M059J (cell line): ENCODE results near the gene ASCC1. TPM values are rescaled to one million over a fixed set of nuclear protein-coding genes. Genes with fewer than 3 reads are reported as not detected.
A peak's percentile ranks its signal among the peaks of the same experiment; 100 is the strongest.
"Not testable (repeated sequence)": the region's sequence is repeated elsewhere in the genome, so short reads cannot be mapped to it uniquely, and the experiment has no call there.

Experiments
- DNase-seq: peaks from one replicate; pipeline ENCODE4 v3.0.0-alpha.2; 2012; ENCODE audit warnings: low read depth
- total RNA-seq: library from RNA; depleted of rRNA; stranded (reverse); fragments of >200 nt; shearing (Covaris generic); gene quantifications from 2 replicates; pipeline ENCODE4 v1.2.3, GENCODE V29; 2014

The ASCC1 gene
- total RNA-seq, 1 experiment from 2014 or later: 37.1 TPM

DNA sequence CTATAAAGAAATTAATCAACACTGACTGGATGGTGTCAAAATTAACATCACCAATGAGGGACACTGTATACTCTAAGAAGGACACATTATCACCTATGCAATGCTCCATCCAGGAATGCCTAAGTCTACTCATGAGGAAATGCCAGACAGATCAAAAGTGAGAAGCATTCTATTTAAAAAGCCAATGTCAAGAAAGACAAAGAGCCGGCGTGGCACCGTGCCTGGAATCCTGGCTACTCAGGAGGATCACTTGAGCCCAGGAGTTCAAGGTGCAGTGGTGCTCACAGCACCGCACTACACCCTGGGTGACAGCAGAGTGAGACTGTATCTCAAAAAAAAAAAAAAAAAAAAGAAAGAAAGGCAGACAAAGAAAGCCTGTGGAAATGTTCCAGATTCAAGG, 45.8 kb downstream of the ASCC1 start:
- DNase-seq: peak; percentile 85

DNA sequence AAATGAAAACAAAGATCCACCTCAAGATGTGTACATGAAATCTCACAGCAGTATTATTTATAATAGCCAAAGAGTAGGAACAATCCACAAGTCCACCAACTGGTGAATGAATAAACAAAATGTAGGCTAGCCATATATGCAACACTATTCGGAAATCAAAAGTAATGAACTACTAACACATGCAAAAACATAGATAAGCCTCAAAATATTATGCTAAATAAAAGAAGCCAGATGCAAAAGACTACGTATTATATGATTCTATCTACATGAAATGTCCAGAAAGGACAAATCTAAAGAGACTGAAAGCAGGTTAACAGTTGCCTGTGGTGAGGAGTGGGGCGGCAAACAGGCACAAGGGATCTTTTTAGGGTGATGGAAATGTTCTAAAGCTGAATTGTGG, 49.0 kb downstream of the ASCC1 start:
- DNase-seq: no peak

DNA sequence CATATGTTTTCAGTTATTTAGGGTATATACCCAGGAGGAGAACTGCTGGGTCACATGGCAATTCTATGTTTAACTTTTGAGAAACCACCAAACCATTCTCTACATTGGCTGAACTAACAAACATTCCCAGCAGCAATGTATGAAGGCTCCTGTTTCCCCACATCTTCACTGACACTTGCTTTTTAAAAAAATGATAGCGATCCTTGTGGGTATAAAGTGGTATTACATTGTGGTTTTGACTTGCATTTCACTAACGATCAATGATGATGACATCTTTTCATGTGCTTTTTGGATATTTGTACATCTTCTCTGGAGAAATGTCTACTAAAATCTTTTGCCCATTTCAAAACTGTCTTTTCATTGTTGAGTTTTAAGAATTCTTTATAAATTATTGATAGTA, 51.5 kb downstream of the ASCC1 start:
- peak; percentile 15 for DNase-seq

DNA sequence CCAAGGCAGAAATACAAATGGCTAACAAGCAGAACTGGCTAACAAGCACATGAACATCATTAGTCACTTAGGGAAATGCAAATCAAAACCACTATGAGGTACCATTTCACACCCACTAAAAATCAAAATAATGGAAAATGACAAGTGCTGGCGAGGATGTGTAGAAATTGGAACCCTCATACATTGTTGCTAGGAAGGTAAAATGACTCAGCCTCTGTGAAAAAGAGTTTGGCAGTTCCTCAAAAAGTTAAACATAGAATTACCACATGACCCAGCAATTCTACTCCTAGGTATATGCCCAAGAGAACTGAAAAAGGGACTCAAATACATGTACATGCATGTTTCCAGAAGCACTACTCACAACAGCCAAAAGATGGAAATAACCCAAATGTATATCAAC, 53.1 kb downstream of the ASCC1 start:
- peak; percentile 90 for DNase-seq

DNA sequence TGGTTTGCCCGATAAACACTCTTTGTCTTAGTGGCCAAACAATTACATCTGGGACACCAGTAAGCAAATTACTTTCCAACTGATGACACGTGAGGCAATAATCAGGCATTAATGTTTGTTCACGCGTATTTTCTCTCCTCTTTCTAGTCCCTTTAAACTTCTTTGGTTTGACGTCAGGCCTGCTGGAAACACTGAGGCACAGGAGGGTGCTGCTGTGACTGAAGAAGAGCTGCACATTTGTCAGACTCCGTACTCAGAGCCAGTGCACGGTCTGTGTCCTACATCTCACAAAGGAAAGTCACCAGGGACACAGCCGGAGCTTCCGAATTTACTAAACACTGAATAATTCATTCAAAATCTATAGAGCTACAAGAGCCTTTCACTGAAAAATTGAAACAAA, 57.9 kb downstream of the ASCC1 start:
- no peak for DNase-seq

DNA sequence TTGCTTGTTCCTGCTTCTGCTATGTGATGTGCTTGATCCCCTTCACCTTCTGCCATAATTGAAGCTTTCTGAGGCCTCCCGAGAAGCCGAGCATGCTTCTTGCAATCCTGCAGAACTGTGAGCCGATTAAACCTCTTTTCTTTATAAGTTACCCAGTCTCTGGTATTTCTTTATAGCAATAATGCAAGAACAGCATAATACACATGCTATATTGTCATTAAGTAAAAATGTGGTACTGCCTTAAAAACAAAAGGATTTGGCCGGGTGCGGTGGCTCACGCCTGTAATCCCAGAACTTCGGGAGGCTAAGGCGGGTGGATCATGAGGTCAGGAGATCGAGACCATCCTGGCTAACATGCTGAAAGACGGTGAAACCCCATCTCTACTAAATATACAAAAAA, 59.9 kb downstream of the ASCC1 start:
- DNase-seq: no peak

DNA sequence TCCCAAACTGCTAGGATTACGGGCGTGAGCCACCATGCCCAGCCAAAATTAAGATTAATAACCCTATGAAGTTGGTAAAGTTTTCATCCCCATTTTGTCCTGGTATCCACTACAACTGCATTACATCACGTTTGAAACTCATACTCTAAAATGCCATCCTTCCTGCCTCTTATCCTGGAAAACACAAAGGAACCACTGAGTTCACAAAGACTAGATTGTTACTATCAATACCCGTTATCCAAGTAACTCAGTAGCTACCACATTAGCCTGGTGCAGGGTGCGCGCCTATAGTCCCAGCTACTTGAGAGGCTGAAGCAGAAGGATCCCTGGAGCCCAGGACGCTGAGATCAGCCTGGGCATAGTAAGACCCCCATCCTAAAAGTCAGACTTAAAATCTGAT, 63.8 kb downstream of the ASCC1 start:
- DNase-seq: no peak

DNA sequence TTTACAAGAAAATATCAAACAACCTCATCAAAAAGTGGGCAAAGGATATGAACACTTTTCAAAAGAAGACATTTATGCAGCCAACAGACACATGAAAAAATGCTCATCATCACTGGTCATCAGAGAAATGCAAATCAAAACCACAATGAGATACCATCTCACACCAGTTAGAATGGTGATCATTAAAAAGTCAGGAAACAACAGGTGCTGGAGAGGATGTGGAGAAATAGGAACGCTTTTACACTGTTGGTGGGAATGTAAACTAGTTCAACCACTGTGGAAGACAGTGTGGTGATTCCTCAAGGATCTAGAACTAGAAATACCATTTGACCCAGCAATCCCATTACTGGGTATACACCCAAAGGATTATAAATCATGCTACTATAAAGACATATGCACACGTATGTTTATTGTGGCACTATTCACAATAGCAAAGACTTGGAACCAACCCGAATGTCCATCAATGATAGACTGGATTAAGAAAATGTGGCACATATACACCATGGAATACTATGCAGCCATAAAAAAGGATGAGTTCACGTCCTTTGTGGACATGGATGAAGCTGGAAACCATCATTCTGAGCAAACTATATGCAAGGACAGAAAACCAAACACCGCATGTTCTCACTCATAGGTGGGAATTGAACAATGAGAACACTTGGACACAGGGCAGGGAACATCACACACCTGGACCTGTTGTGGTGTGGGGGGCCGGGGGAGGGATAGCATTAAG, 65.2 kb downstream of the ASCC1 start:
- not testable (repeated sequence) for DNase-seq

DNA sequence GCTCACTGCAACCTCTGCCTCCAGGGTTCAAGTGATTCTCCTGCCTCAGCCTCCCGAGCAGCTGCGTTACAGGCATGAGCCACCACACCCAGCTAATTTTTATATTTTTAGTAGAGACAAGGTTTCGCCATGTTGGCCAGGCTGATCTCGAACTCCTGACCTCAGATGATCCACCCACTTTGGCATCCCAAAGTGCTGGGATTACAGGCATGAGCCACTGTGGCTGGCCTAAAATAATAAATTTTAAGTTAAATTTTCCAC, 68.8 kb downstream of the ASCC1 start:
- not testable (repeated sequence) for DNase-seq

DNA sequence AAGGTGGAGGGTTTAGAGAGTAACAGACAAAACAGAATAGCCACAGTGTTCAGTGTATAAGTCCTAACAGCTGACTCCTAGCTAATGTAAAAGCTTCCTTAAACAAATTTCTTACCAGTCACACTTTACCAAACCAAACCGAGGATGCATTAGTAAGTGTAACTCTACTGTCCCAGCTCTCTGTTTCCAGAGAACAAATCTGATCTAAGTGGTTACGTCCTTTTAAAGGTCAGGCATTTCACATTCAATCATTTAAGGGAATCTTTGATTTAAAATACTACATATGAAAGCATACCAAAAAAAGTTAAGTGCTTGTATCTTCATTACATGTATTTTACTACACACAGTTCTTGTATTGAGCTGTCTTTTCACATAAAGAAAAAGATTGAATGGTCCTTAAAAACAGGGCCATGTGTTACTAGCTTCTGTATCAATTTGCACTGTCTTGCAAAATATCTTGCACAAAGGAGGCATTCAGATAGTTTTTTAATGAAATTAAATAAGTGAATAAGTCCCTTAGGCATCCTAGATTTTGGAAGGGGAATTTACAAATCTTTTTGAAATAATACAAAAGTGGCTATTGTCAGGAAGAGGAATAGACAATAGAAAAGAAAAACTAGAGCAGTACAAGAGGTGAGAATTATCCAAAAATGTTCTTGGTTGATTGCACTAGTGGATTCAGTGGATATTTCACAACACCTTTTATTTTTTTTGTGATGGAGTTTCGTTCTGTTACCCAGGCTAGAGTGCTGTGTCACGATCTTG, 69.3 kb downstream of the ASCC1 start:
- DNase-seq: no peak

DNA sequence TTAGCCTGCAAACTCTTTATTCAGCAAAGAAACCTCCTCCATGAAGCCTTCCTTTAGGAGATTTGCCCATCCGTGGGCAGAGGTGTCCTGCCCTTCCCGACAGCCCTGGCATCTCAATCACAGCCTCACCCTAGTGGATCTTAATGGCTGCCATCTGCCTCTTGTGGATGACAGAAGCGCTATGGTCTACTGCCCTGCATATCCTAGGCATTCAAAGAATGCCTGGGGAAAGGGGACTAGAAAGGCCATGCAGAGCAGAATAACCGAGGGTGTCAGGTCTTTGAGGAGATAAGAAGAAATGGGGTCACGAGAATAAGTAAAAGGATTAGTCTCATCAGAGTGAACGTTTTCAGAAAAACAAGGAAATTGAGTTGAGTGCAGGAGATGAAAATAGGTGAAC, 70.0 kb downstream of the ASCC1 start:
- no peak for DNase-seq

DNA sequence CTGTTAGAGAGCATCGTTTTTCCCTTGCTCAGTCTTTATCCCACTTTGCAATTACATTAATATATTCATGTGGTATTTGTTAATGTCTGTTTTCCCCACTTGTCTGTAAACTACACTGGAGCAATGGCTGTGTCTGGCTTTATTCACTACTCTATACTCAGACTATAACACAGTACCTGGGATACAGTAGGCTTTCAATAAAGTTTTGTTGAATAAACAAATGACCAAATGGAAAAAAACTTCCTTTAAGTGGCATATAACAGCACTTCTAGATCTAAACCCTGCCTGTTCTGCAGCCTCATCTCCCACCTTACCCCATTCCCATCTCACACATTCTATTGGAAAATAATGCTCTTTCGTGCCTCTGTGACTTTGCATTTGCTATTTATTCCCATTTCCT, 70.4 kb downstream of the ASCC1 start:
- DNase-seq: no peak

DNA sequence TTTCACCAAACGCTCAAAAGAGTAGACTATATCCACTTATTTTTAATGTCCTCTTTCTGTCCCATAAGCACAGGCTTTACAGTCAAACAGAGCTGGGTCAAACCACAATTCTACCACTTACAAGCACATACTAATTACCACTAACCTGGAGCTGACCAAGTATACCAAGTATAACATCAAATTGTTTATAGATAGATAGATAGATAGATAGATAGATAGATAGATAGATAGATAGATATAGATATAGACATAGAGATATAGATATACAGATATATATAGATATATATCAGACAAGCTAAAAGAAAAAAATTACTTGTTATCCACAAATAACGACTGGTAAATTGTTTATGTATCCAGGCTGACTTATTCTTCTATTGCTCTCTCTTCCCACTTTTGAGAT, 75.2 kb downstream of the ASCC1 start:
- DNase-seq: no peak

DNA sequence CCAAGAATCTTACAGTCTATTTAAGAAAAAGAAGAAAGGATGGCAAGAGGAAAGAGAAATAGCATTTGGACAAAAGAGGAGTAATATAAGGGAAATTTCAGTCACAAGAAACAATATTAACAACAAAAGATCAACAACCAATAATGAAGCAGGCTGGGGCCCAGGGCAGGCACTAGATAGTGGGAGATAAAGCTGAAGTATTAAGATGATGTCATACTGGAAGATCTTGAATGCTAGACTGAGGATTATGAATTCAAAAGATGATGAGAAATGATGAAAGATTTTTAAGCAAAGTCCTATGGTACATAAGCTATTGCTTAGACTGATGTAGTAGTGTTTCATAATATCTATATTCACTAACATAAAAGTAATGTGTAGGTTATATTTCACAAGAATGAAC, 75.9 kb downstream of the ASCC1 start:
- no peak for DNase-seq

DNA sequence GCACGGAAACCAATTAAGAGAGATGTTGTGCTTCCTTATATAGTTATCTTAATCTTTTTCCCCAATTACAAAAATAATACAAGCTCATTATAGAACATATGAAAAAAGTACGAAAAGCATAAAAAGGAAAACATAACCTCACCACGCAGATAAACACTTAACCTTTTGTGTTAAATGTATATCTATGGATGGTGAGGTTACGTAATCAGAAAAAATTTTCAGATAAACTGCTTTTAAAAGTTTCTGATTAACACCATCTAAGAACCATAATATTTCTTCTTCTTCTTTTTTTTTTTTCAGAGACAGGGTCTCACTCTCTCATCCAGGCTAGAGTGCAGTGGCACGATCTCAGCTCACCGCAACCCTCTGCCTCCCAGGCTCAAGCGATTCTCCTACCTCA, 78.5 kb downstream of the ASCC1 start:
- no peak for DNase-seq

DNA sequence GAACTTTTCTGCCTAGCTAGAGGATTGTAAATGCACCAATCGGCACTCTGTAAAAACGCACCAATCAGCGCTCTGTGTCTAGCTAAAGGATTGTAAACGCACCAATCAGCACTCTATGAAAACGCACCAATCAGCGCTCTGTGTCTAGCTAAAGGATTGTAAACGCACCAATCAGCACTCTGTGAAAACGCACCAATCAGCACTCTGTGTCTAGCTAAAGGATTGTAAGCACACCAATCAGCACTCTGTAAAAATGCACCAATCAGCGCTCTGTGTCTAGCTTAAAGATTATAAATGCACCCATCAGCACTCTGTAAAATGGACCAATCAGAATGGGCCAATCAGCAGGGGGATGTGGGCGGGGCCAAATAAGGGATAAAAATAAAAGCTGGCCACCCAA, 79.9 kb downstream of the ASCC1 start:
- not testable (repeated sequence) for DNase-seq

DNA sequence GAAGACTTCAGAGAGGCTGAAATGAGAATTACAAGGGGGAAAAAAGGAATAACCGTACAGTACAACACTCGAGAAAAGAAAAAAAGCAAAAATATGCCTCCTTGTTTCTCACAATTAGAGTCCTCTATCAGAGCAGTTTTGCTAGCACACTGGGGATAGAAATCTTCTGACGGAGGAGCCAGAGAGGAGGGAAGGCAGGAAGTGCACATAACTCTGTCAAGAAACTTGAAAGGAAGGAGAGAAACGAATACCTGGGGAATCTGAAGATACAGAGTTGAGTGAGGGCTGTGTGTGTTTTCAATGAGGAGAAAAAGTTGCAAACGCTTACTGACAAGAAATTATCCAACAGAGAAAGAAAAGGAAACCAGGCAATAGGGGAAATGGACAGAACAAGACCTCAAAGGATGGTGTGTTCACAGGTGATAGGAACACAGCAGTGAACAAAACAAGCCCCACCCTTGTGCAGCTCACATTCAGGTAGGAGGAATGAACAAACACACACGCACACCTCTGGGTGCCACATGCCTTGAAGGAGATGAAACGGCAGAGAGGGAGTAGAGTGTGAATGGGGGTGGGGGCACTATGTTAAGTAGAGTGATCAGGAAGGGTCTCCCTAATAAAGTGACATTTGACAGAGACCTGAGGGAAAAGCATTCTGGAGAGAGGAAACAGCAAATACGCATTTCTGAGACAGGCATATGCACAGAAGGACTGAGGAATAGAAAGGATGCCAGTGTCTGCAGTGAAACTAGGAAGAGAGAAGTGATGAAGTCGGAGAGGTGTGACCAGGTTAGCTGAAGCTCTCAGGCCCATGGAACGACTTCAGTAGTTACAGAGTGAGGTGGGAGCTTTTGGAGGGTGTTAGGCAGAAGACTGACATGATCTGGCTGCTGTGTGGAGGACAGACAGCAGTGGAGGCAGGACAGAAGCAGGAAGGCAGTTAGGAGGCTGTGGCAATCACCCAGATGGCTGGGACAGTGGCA, 81.0 kb downstream of the ASCC1 start:
- no peak for DNase-seq

DNA sequence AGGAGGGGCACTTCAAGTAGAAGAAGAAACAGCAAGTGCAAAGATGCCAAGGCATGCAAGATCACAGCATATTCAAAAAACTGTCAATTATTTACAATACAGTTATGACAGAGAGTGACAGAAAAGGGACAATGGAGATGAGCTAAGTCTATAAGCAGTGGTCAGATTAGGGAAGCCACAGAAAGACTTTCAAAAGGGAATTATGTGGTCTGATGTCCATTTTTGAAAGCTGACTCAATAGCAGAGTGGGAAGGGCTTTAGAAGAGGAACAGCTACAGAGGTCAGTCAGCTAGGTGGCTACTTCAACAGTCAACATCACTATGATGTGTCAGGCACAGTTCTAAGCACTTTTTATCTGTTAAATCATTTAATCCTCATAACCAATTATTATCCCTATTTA, 82.6 kb downstream of the ASCC1 start:
- DNase-seq: peak; percentile 86

DNA sequence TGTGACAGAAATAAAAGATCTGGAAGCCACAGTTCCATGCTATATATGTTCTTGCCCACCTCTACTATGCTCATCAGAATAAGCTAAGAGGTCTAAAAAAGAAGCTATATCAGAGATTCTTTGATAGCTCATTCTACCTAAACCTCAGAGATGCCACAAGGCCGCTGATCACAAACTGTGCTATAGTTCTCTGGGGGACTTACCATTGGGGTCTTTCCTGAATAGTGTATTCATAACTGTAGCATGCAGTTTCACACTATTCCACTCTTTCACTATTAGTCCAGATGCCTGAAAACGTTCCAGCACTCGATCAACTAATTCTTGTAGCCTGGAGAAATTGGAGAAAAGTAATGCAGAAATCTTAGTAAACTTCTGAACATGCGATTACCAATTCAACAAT, 83.2 kb downstream of the ASCC1 start:
- DNase-seq: no peak

DNA sequence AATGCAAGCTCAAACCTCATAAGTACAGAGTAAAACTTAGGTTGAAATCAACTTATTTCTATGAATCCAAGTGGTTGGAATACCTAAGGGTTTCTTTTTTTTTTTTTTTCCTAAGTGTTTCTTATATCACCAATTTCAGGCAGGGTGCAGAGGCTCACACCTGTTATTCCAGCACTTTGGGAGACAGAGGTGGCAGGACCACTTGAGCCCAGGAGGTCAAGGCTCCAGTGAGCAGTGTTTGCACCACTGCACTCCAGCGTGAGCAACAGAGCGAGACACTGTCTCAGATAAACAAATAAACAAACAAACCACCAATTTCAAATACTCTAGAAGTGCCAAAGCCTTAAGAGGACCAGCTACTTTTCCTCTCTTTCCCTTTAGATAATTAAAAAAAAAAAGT, 88.5 kb downstream of the ASCC1 start:
- no peak for DNase-seq

DNA sequence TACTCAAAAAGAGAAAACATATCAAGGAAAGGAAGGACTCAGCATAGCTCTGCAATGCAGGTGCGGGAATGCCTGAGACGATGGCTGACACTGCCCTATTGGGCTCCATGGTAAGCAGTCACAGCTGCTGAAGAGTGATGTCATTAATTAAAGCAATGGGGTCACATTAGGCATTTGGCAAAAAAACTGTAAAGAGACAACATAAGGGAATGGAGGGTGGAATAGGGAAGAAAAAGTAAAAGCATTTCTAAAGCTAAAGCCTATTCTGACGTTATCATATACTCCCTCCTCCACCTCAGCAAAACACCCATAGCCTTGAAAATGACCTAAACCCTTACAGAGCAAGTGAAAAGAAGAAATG, 89.2 kb downstream of the ASCC1 start:
- no peak for DNase-seq

DNA sequence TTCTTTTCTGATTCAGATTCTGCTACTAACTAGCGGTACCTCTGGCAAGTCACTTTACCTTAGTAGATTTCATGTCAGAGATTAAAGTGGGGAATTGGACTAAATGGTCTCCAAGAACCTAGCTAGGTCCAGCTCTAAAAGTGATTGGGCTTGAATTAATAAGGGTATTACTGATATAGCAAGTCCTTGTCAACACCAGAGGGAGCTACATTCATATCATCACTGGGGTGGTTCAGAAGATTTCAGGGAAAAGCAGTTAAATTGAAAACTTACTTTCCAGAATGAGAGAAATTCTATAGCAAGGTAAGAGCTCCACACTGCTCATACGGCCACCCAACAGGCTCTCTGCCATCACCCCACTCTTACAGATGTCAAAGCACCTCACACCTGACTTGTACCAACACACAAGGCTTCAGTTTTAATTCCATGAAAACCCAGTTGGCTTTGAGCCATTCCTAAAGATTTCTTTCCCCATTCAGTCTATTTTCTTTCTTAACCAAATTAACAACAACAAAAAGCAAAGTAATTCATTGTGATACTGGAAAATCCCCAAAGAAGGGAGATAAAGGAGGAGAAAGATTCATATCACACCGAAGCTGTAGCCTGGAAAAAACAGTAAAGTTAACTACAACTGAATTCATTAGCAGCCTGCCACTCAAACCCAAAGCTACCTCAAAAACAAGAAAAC, 89.7 kb downstream of the ASCC1 start:
- DNase-seq: peak; percentile 58
